ENCODE measurements around the gene TAC3. TPM values are rescaled to one million over a fixed set of nuclear protein-coding genes. Genes with fewer than 3 reads are reported as not detected.

TAC3 gene
- total RNA-seq, 2 experiments from 2014 or later = not detected

DNA sequence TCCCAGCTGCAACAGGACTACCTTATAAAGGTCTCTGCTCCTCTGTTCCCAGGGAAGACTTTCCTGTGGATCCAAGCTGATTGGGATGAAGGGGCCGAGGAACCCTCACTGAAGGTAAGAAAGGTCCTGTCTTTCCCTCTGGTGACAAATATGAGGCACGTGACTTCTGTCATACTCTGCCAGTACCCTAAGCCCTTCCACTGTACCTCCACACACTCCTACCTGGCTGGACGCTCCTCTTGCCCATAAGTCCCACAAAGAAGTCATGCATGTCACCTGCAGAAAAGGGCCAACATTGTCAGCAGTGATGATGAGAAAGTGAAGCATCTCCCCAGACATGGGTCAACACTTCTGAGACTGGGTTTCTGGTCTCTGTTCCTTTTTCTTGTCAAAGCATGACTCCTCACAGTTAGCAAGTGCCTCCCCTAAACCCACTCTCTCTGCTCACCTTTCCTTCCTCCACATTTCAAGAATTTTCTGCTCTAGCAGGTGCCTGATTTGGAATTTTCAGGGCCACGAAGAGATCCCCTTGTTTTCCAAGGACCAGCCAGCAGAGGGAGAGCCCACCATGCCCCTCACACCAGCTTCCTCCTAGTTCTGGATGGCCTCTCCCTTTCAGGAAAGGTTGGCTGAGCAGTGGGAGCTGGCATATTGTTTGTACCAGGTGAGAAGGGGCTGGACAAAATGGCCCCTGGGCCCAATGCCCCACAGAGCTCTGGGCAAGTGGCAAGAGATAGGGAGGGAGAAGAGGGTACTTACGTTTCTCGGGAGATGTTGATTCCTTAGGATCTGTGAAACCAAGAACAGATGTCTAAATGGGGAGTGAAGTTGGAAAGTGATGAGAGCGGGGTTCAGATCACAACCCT lies 3.5 kb downstream of the TAC3 start:
- no peak overlapping the region for H3K27ac ChIP-seq (ENCODE audit: low read depth, low read length, poor library complexity, severe bottlenecking)
- no peaks in the 10 kb centered on the region for H4K20me1 ChIP-seq (ENCODE audit: insufficient read depth, low read length)
- no peaks in the 10 kb centered on the region for H3K9me2 ChIP-seq (ENCODE audit: insufficient read depth, low read length)
- H2AFZ ChIP-seq (ENCODE audit: low read length) = no peak overlapping the region
- intact Hi-C loops (cut with micrococcal nuclease; ENCODE audit: unreplicated experiment) = no loop called here
- no peak overlapping the region for H3K4me3 ChIP-seq (ENCODE audit: low read depth, low read length, poor library complexity, severe bottlenecking)
- H3K36me3 ChIP-seq (ENCODE audit: insufficient read depth, low read length) = no peaks in the 10 kb centered on the region
- H3K79me2 ChIP-seq (ENCODE audit: insufficient read depth, low read depth, low read length) = no peaks in the 10 kb centered on the region
- TF ChIP-seq, protein P1, sequence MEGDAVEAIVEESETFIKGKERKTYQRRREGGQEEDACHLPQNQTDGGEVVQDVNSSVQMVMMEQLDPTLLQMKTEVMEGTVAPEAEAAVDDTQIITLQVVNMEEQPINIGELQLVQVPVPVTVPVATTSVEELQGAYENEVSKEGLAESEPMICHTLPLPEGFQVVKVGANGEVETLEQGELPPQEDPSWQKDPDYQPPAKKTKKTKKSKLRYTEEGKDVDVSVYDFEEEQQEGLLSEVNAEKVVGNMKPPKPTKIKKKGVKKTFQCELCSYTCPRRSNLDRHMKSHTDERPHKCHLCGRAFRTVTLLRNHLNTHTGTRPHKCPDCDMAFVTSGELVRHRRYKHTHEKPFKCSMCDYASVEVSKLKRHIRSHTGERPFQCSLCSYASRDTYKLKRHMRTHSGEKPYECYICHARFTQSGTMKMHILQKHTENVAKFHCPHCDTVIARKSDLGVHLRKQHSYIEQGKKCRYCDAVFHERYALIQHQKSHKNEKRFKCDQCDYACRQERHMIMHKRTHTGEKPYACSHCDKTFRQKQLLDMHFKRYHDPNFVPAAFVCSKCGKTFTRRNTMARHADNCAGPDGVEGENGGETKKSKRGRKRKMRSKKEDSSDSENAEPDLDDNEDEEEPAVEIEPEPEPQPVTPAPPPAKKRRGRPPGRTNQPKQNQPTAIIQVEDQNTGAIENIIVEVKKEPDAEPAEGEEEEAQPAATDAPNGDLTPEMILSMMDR (conservative IDR thresholded peaks at IDR 0.05; ENCODE audit: low read length) = no peak
- TF ChIP-seq EZH2phosphoT487 (IDR thresholded peaks at IDR 0.05; ENCODE audit: borderline replicate concordance, low read depth, low read length) = no peak
- no peaks in the 10 kb centered on the region for H3K9me3 ChIP-seq (ENCODE audit: low read length)
- ChIA-PET POLR2A (interaction anchor here (0.7 kb wide), 1 partner anchor 9 kb away, joined by 4 read pairs; no protein-coding TSS in a partner anchor), CTCF (ENCODE audit: unreplicated experiment) (no interaction called here)
- no peaks in the 10 kb centered on the region for H3K4me1 ChIP-seq (ENCODE audit: insufficient read depth, low read length, poor library complexity, severe bottlenecking)
- DNase-seq (ENCODE audit: low spot score) = no peak
- no peak overlapping the region for H3K4me2 ChIP-seq (ENCODE audit: low read length)
- no TSS peak for BruUV-seq (replicated peaks)

DNA sequence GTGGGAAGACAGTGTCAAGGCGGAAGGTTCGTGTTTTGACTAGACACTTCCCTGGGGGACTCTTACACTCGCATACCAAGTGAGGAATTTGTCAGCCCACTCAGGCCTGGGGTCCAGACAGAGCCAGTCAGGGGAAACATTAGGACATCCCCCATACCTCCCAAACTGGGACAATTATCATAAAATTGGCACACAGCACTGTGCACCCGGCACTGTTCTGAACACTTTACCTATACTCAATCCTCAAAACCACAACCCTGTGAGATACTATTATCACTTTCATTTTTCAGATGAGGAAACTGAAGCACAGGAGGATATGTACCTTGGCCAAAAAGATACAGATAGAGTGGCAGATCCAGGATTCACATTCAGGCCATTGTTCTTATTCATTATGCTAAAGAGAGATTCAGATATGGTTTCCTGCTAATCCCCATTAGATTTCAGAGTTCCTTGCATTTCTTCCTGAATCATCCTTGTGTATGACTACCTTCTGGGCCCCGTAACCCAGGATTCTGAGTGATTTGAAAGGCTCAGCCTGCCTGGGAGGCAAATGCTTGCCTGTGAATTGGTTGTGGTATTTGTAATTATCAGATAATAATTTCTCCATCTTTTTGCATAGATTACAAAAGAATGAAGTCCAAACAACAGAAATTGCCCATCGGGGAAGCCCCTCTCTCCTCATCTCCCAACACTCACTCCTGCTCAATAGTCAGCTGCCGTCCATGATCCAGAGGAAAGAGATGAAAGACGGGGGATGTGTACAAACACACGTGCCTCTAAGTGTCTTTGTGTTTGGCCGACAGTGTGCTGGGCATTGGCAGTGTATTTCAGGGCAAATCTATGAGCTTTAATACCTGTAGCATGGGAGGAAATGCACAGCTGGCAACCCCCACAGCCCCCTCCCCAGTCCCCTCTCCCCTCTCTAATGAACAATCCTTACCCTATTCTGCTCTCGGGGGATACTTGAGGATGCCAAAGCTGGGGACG lies 4.6 kb downstream of the TAC3 start:
- BruUV-seq (replicated peaks) = no TSS peak
- H2AFZ ChIP-seq (ENCODE audit: low read length) = no peak overlapping the region
- no peak overlapping the region for H3K4me3 ChIP-seq (ENCODE audit: low read depth, low read length, poor library complexity, severe bottlenecking)
- H4K20me1 ChIP-seq (ENCODE audit: insufficient read depth, low read length) = no peaks in the 10 kb centered on the region
- intact Hi-C loops (cut with micrococcal nuclease; ENCODE audit: unreplicated experiment) = no loop called here
- no peaks in the 10 kb centered on the region for H3K79me2 ChIP-seq (ENCODE audit: insufficient read depth, low read depth, low read length)
- no peak for TF ChIP-seq EZH2phosphoT487 (IDR thresholded peaks at IDR 0.05; ENCODE audit: borderline replicate concordance, low read depth, low read length)
- TF ChIP-seq, protein P1 (conservative IDR thresholded peaks at IDR 0.05; ENCODE audit: low read length) = no peak
- no peak for DNase-seq (ENCODE audit: low spot score)
- ChIA-PET POLR2A (interaction anchor here (0.6 to 0.9 kb wide), 3 partner anchors 8 to 379 kb away, joined by 3 to 4 read pairs (median 4); partner anchors contain the start of gene STAT6), CTCF (ENCODE audit: unreplicated experiment) (interaction anchor here (1.1 kb wide), 1 partner anchor 10 kb away, joined by 3 read pairs; no protein-coding TSS in a partner anchor)
- H3K4me2 ChIP-seq (ENCODE audit: low read length) = no peak overlapping the region
- H3K27ac ChIP-seq (ENCODE audit: low read depth, low read length, poor library complexity, severe bottlenecking) = no peak overlapping the region
- no peaks in the 10 kb centered on the region for H3K9me2 ChIP-seq (ENCODE audit: insufficient read depth, low read length)
- H3K9me3 ChIP-seq (ENCODE audit: low read length) = no peaks in the 10 kb centered on the region
- H3K36me3 ChIP-seq (ENCODE audit: insufficient read depth, low read length) = no peaks in the 10 kb centered on the region
- peaks cover 5% of the 10 kb centered on the region for H3K4me1 ChIP-seq (ENCODE audit: insufficient read depth, low read length, poor library complexity, severe bottlenecking)

Data from OCI-LY7 (cell line).